Neural cell (in vitro differentiated cells): ENCODE results near the gene TLN1. TPM values are rescaled to one million over a fixed set of nuclear protein-coding genes. Genes with fewer than 3 reads are reported as not detected.

ENCODE experiments used
- H2AFZ ChIP-seq: fragments of 200-600, 300-800 bp; sonication (generic), shearing (Covaris generic); 2 replicates; pipeline ENCODE4 v1.6.0; 2014; ENCODE audit warnings: low read depth, mild to moderate bottlenecking, antibody characterized with exemption, low read length, moderate library complexity
- H3F3A ChIP-seq: fragments of 200-600 bp; shearing (Covaris generic); 2 replicates; pipeline ENCODE4 v1.6.1; 2016; ENCODE audit warnings: mild to moderate bottlenecking, moderate library complexity, mixed read lengths, antibody characterized with exemption, low read length; ENCODE audit not compliant: insufficient read depth, poor library complexity, severe bottlenecking
- H3K27ac ChIP-seq: fragments of 200-600, 300-800 bp; sonication (generic), shearing (Covaris generic); 2 replicates; pipeline ENCODE4 v1.5.1; 2014; ENCODE audit warnings: mild to moderate bottlenecking, low read length, moderate library complexity
- H3K27me3 ChIP-seq: fragments of 300-800, 200-600 bp; sonication (generic), shearing (Covaris generic); 2 replicates; pipeline ENCODE4 v1.6.0; 2014; ENCODE audit warnings: mild to moderate bottlenecking, low read depth, low read length, moderate library complexity; ENCODE audit not compliant: insufficient read depth
- H3K36me3 ChIP-seq: fragments of 300-800, 200-600 bp; sonication (generic), shearing (Covaris generic); 2 replicates; pipeline ENCODE4 v1.5.1; 2014; ENCODE audit warnings: mild to moderate bottlenecking, antibody characterized with exemption, low read length, moderate library complexity; ENCODE audit not compliant: insufficient read depth
- H3K4me2 ChIP-seq: fragments of 300-800, 200-600 bp; sonication (generic), shearing (Covaris generic); 2 replicates; pipeline ENCODE4 v1.6.0; 2014; ENCODE audit warnings: mild to moderate bottlenecking, low read length
- H3K4me3 ChIP-seq: fragments of 300-800, 200-600 bp; sonication (generic), shearing (Covaris generic); 2 replicates; pipeline ENCODE4 v1.5.1; 2014; ENCODE audit warnings: mild to moderate bottlenecking, low read length, moderate library complexity
- H3K79me2 ChIP-seq: fragments of 200-600 bp; shearing (Covaris generic); replicated peaks from 2 replicates; pipeline ENCODE4 v1.6.0; 2014; ENCODE audit warnings: mild to moderate bottlenecking, low read length, moderate library complexity; ENCODE audit not compliant: insufficient read depth
- H3K9ac ChIP-seq: fragments of 300-800, 200-600 bp; sonication (generic), shearing (Covaris generic); 2 replicates; pipeline ENCODE4 v1.6.1; 2016; ENCODE audit warnings: mild to moderate bottlenecking, low read length, mixed read lengths
- H3K9me2 ChIP-seq: fragments of 200-600 bp; shearing (Covaris generic); 2 replicates; pipeline ENCODE4 v1.6.1; 2016; ENCODE audit warnings: mild to moderate bottlenecking, low read length, mixed read lengths; ENCODE audit not compliant: insufficient read depth
- H3K9me3 ChIP-seq: fragments of 200-600, 300-800 bp; sonication (generic), shearing (Covaris generic); 2 replicates; pipeline ENCODE4 v1.6.1; 2016; ENCODE audit warnings: mild to moderate bottlenecking, mixed run types, low read length, moderate library complexity, mixed read lengths
- H4K20me1 ChIP-seq: fragments of 200-600 bp; shearing (Covaris generic); 2 replicates; pipeline ENCODE4 v1.6.1; 2016; ENCODE audit warnings: mild to moderate bottlenecking, mixed run types; ENCODE audit not compliant: insufficient read depth
- CTCF ChIP-seq: fragments of 450-650 bp; IDR thresholded peaks from 2 replicates; pipeline ENCODE4 v1.5.1; 2014; ENCODE audit warnings: antibody characterized with exemption, mild to moderate bottlenecking, moderate library complexity; ENCODE audit not compliant: poor library complexity, severe bottlenecking
- EP300 ChIP-seq: fragments of 450-650 bp; conservative IDR thresholded peaks from 2 replicates; pipeline ENCODE4 v1.6.1; 2014; ENCODE audit warnings: antibody characterized with exemption, mild to moderate bottlenecking, moderate library complexity; ENCODE audit not compliant: poor library complexity, severe bottlenecking
- EZH2 ChIP-seq: fragments of 200-600, 300-800 bp; shearing (Covaris generic), sonication (generic); IDR thresholded peaks from 2 replicates; pipeline ENCODE4 v1.6.1; 2014; ENCODE audit warnings: antibody characterized with exemption, low read length, borderline replicate concordance, mild to moderate bottlenecking; ENCODE audit not compliant: insufficient read depth, poor library complexity, severe bottlenecking
- MXI1 ChIP-seq: fragments of 450-650 bp; conservative IDR thresholded peaks from 2 replicates; pipeline ENCODE4 v1.6.1; 2014; ENCODE audit warnings: antibody characterized with exemption, mild to moderate bottlenecking; ENCODE audit not compliant: poor library complexity, severe bottlenecking
- POLR2AphosphoS5 ChIP-seq: IDR thresholded peaks from 2 replicates; pipeline ENCODE4 v1.6.1; 2012
- RAD21 ChIP-seq: fragments of 450-650 bp; conservative IDR thresholded peaks from 2 replicates; pipeline ENCODE4 v1.6.1; 2014; ENCODE audit warnings: antibody characterized with exemption, mild to moderate bottlenecking, moderate library complexity
- REST ChIP-seq: IDR thresholded peaks from 2 replicates; pipeline ENCODE4 v1.6.1; 2012; ENCODE audit warnings: borderline replicate concordance
- SMC3 ChIP-seq: fragments of 450-650 bp; conservative IDR thresholded peaks from 2 replicates; pipeline ENCODE4 v1.6.1; 2014; ENCODE audit warnings: antibody characterized with exemption, mild to moderate bottlenecking, moderate library complexity; ENCODE audit not compliant: poor library complexity
- TAF1 ChIP-seq: IDR thresholded peaks from 2 replicates; pipeline ENCODE4 v1.6.1; 2012; ENCODE audit warnings: low read depth
- polyA plus RNA-seq: library from polyadenylated mRNA; depleted of rRNA; stranded (reverse); fragments of >200 nt; gene quantifications from 2 replicates; pipeline ENCODE4 v1.2.3, GENCODE V29; 2014

TLN1 gene
- polyA plus RNA-seq, 1 donor from 2014 or later = 7.1 TPM

- no peak overlapping the region for H3K27ac ChIP-seq
- H3K9ac ChIP-seq = no peak overlapping the region
- H3K36me3 ChIP-seq = no peaks in the 10 kb centered on the region
- H2AFZ ChIP-seq = no peak overlapping the region
- H3F3A ChIP-seq = no peaks in the 10 kb centered on the region
- H3K4me3 ChIP-seq = no peak overlapping the region
- TF ChIP-seq SMC3 (no peak), RAD21 (no peak), REST (no peak), CTCF (no peak), POLR2AphosphoS5 (no peak), EZH2 (no peak), EP300 (no peak), TAF1 (no peak), MXI1 (no peak)
- H3K27me3 ChIP-seq = no peaks in the 10 kb centered on the region
- H3K9me2 ChIP-seq = no peaks in the 10 kb centered on the region
- H3K4me2 ChIP-seq = no peak overlapping the region
- no peaks in the 10 kb centered on the region for H3K9me3 ChIP-seq
- peaks cover 3% of the 10 kb centered on the region for H3K79me2 ChIP-seq
- no peaks in the 10 kb centered on the region for H4K20me1 ChIP-seq
Measured at GRCh38 chr9:35766997-35767396, 35.0 kb upstream of the TLN1 start.

- no peak overlapping the region for H3K4me2 ChIP-seq
- no peaks in the 10 kb centered on the region for H3K36me3 ChIP-seq
- H4K20me1 ChIP-seq = no peaks in the 10 kb centered on the region
- H2AFZ ChIP-seq = no peak overlapping the region
- no peaks in the 10 kb centered on the region for H3K9me3 ChIP-seq
- no peak overlapping the region for H3K9ac ChIP-seq
- no peak overlapping the region for H3K4me3 ChIP-seq
- TF ChIP-seq MXI1 (no peak), EP300 (no peak), CTCF (no peak), EZH2 (no peak), SMC3 (no peak), POLR2AphosphoS5 (no peak), REST (no peak), TAF1 (no peak), RAD21 (no peak)
- H3K27ac ChIP-seq = no peak overlapping the region
- no peaks in the 10 kb centered on the region for H3F3A ChIP-seq
- no peaks in the 10 kb centered on the region for H3K79me2 ChIP-seq
- no peaks in the 10 kb centered on the region for H3K9me2 ChIP-seq
- H3K27me3 ChIP-seq = no peaks in the 10 kb centered on the region
Measured at GRCh38 chr9:35763803-35764202, 31.8 kb upstream of the TLN1 start.
